Gastrocnemius medialis (tissue), 4 donors: ENCODE measurements around the gene GPNMB. TPM values are rescaled to one million over a fixed set of nuclear protein-coding genes. Genes with fewer than 3 reads are reported as not detected.
"Not testable (repeated sequence)": the region's sequence is repeated elsewhere in the genome, so short reads cannot be mapped to it uniquely, and the experiment has no call there.

Source experiments
- ATAC-seq, 2 donors: fragments of 150-250 bp; one replicate each; pipeline ENCODE4 v1.9.1; 2016
- DNase-seq, 2 donors: peaks; one replicate each; pipeline ENCODE4 v3.0.0-alpha.2; 2019
- H3K27ac ChIP-seq, 4 donors: fragments of 200-600 bp; sonication (generic); 1 replicate in 1 of 4; 2 replicates in 3 of 4; pipeline ENCODE4 v1.5.1; 2016 to 2018; ENCODE audit warnings: mild to moderate bottlenecking in 2 of 4, moderate library complexity in 1 of 4
- H3K27me3 ChIP-seq, 3 donors: fragments of 200-600 bp; sonication (generic) in 2 of 3; 1 replicate in 1 of 3; 2 replicates in 2 of 3; pipeline versions ENCODE4 v1.5.1 to v1.6.0; 2016 to 2019; ENCODE audit warnings: mild to moderate bottlenecking in 1 of 3, moderate library complexity in 1 of 3
- H3K36me3 ChIP-seq, 2 donors: fragments of 200-600 bp; sonication (generic) in 1 of 2; one replicate each; pipeline ENCODE4 v1.5.1; 2017 to 2018
- H3K4me1 ChIP-seq, 2 donors: fragments of 200-600 bp; sonication (generic) in 1 of 2; one replicate each; pipeline ENCODE4 v1.5.1; 2016 to 2017; ENCODE audit warnings: mild to moderate bottlenecking in 2 of 2
- H3K4me3 ChIP-seq, 4 donors: fragments of 200-600 bp; sonication (generic) in 3 of 4; 1 replicate in 1 of 4; 2 replicates in 3 of 4; pipeline ENCODE4 v1.5.1; 2016 to 2019; ENCODE audit warnings: mild to moderate bottlenecking in 2 of 4
- H3K9me3 ChIP-seq, 3 donors: fragments of 200-600 bp; sonication (generic) in 2 of 3; 1 replicate in 1 of 3; 2 replicates in 2 of 3; pipeline ENCODE4 v1.5.1; 2016 to 2019
- POLR2A ChIP-seq, 2 donors: fragments of 450-650 bp; IDR thresholded peaks; one replicate each; pipeline ENCODE4 v1.6.1; 2017; ENCODE audit warnings: antibody characterized with exemption in 2 of 2, mild to moderate bottlenecking in 2 of 2, moderate library complexity in 2 of 2
- in situ Hi-C, 4 donors: fragments of 200-750 bp; cut with MboI; loops; one replicate each; pipeline versions ENCODE4 v1.15.0 to v1.8.0; 2017; ENCODE audit warnings: low sequenced_read_pairs in 4 of 4
- intact Hi-C: fragments of 100-400 bp; cut with DNase I; formaldehyde crosslinking; loops from one replicate; pipeline ENCODE4 v1.15.1; 2023; ENCODE audit warnings: low total_unique reads
- total RNA-seq, 4 donors: library from RNA; depleted of rRNA; stranded (reverse); fragments of >200 nt; gene quantifications; one replicate each; pipeline versions ENCODE4 v1.1.0 to v1.2.3, GENCODE V29; 2016
- TF ChIP-seq, protein P1 (sequence below), 5 experiments: fragments of 450-650 bp in 3 of 5; fragments of 200-600 bp in 2 of 5; sonication (generic) in 2 of 5; IDR thresholded peaks in 4 of 5; conservative IDR thresholded peaks in 1 of 5; 1 replicate in 4 of 5; 2 replicates in 1 of 5; pipeline ENCODE4 v1.5.1; 2016 to 2019; ENCODE audit warnings: antibody characterized with exemption in 5 of 5, mild to moderate bottlenecking in 3 of 5, moderate library complexity in 3 of 5

GPNMB gene
- total RNA-seq, 4 donors from 2014 or later, result 14.7 to 32.1 (median 17.3) TPM

DNA sequence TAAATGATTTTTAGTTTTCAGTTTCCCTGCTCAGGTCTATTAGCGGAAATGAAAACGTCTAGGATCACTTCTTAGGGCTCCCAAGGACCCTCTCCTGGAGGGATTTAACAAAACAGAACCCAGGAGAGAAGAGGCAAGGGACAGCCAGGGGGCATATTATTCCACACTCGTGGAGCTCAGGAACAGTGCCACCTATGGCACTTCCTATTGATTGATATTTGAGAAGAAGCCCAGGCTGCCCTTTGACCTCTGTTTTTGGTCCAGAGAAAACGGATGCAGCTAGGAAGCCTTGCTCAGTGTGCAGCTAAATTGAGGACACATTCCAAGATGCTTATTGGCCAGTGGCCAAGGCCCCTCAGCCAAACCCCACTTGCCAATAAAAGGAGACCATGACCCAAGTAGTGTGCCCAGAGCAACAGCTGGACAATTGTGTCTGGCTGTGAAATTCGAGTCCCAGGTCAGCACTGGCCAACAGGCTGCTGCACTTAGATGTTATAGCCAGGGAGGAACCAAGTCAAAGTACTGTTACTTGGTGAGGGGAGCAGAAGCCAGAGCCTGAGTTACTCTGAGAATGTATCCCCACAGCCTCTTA, 24.0 kb upstream of the GPNMB start:
- H3K36me3 ChIP-seq, result no peaks in the 10 kb centered on the region
- DNase-seq, result no peak
- in situ Hi-C loops, result no loop called here

DNA sequence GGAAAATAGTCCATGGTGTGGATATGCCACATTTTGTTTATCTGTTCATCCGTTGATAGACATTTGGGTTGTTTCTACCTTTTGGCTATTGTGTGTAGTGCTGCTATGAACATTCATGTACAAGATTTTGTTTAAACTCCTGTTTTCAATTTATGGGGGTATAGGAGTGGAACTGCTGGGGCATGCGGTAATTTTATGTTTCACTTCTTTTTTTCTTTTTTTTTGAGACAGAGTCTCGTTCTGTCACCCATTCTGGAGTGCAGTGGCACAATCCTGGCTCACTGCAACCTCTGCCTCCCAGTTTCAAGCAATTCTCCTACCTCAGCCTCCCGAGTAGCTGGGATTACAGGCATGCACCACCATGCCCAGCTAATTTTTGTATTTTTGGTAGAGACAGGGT, 22.2 kb upstream of the GPNMB start:
- intact Hi-C loops, result not testable (repeated sequence)

More for the DNA sequence above, 24.0 kb upstream of the GPNMB start:
- intact Hi-C loops, result no loop called here
- no peaks in the 10 kb centered on the region for H3K9me3 ChIP-seq
- TF ChIP-seq, protein P1, sequence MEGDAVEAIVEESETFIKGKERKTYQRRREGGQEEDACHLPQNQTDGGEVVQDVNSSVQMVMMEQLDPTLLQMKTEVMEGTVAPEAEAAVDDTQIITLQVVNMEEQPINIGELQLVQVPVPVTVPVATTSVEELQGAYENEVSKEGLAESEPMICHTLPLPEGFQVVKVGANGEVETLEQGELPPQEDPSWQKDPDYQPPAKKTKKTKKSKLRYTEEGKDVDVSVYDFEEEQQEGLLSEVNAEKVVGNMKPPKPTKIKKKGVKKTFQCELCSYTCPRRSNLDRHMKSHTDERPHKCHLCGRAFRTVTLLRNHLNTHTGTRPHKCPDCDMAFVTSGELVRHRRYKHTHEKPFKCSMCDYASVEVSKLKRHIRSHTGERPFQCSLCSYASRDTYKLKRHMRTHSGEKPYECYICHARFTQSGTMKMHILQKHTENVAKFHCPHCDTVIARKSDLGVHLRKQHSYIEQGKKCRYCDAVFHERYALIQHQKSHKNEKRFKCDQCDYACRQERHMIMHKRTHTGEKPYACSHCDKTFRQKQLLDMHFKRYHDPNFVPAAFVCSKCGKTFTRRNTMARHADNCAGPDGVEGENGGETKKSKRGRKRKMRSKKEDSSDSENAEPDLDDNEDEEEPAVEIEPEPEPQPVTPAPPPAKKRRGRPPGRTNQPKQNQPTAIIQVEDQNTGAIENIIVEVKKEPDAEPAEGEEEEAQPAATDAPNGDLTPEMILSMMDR (IDR thresholded peaks at IDR 0.05 in 4 of 5, conservative IDR thresholded peaks at IDR 0.05 in 1 of 5), result no peak
- TF ChIP-seq POLR2A (IDR thresholded peaks at IDR 0.05), result no peak
- no peak overlapping the region for H3K27ac ChIP-seq
- H3K4me3 ChIP-seq, result no peak overlapping the region
- peaks cover 0 to 5% of the 10 kb centered on the region in 2 donors for H3K4me1 ChIP-seq
- no peaks in the 10 kb centered on the region for H3K27me3 ChIP-seq
- no peak for ATAC-seq

DNA sequence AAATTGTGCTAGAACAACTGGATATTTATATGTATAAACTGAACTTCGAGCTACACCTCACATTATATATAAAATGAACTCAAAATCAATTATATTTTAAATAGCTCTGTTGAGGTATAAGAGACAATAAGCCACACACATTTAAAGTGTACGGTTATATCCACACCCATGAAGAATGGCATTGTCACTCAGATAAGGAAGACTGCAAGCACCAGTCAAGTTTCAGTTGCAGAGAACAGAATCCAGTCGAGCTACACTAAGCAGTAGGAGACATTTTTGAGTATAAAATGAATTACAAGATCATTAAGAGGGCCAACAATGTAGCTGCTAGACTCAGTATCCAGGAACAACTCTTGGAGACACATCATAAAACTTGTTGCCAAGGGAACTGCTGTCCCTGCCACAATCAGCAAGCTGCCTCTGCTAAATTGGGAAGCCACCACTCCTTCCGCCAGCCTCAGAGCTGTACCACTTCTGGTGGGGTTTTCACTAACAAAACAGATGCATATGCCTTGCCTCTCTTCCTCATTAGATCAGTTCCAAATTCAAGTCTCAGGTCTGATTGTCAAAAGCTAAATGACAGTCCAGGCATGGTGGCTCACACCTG, 19.6 kb upstream of the GPNMB start:
- Histone ChIP-seq H3K9me3 (peaks cover 0 to 5% (median 0%) of the 10 kb centered on the region in 3 donors), H3K27me3 (no peaks in the 10 kb centered on the region), H3K4me1 (peaks cover 0 to 5% of the 10 kb centered on the region in 2 donors), H3K4me3 (no peak overlapping the region), H3K36me3 (no peaks in the 10 kb centered on the region), H3K27ac (no peak overlapping the region)
- ATAC-seq (no peak), DNase-seq (no peak)
- intact Hi-C loops, result no loop called here
- in situ Hi-C loops, result no loop called here
- TF ChIP-seq, protein P1 (IDR thresholded peaks at IDR 0.05 in 4 of 5, conservative IDR thresholded peaks at IDR 0.05 in 1 of 5), result no peak
- no peak for TF ChIP-seq POLR2A (IDR thresholded peaks at IDR 0.05)

More for the DNA sequence above, 22.2 kb upstream of the GPNMB start:
- H3K4me1 ChIP-seq, H3K27me3 ChIP-seq, H3K9me3 ChIP-seq, H3K36me3 ChIP-seq, DNase-seq, ATAC-seq, H3K27ac ChIP-seq, in situ Hi-C loops, H3K4me3 ChIP-seq: not testable (repeated sequence)

DNA sequence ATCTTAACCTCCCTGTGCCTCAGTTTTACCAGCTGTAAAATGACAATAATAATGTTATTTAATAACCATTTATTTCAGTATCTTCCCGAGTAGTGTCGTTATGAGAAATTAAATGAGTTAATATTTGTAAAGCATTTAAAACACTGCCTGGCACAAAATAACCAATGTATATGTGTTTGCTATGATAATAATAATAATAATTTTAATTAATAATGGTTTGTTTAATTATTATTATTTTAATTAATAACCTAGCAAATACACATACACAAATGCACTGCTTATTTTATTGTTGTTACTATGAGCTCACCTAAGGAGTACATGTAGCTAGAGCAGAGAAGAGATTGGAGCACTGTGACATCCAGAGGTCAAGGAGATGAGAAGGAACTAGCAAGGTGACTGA, 18.2 kb upstream of the GPNMB start:
- no peaks in the 10 kb centered on the region for H3K27me3 ChIP-seq
- intact Hi-C loops, result no loop called here
- ATAC-seq (no peak), DNase-seq (no peak)
- in situ Hi-C loops, result no loop called here
- no peaks in the 10 kb centered on the region for H3K36me3 ChIP-seq
- peaks cover 0 to 5% (median 0%) of the 10 kb centered on the region in 3 donors for H3K9me3 ChIP-seq
- H3K4me3 ChIP-seq, result no peak overlapping the region
- no peak overlapping the region for H3K27ac ChIP-seq
- TF ChIP-seq, protein P1 (IDR thresholded peaks at IDR 0.05 in 4 of 5, conservative IDR thresholded peaks at IDR 0.05 in 1 of 5), result no peak
- TF ChIP-seq POLR2A (IDR thresholded peaks at IDR 0.05), result no peak
- no peaks in the 10 kb centered on the region for H3K4me1 ChIP-seq

DNA sequence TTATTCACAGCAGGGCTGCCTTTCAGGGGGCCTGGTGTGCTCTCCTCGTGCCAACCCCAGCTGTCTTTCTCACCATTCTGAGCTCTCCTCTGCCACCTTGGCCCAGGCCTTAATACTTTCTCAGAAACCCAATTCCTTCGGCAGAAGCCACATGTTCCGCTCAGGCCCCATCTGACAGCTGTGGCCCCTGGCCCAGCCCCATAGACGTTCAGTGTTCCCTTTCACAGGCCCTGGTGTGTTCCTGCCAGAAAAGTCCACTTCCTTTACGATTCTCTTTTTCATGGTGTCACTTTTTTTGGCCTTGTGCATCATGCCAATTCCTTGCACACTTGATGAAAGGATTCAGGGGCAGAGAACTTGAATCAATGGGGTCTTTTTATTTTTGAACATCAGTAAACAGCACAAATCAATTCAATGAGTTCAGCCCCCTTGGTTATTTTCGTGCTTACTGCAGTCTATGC, 15.9 kb upstream of the GPNMB start:
- intact Hi-C loops, result no loop called here

More for the DNA sequence above, 15.9 kb upstream of the GPNMB start:
- TF ChIP-seq, protein P1 (IDR thresholded peaks at IDR 0.05 in 4 of 5, conservative IDR thresholded peaks at IDR 0.05 in 1 of 5), result no peak
- TF ChIP-seq POLR2A (IDR thresholded peaks at IDR 0.05), result no peak
- H3K27ac ChIP-seq, result no peak overlapping the region
- H3K4me3 ChIP-seq, result no peak overlapping the region
- peaks cover 0 to 5% (median 0%) of the 10 kb centered on the region in 3 donors for H3K9me3 ChIP-seq
- DNase-seq (no peak), ATAC-seq (no peak)
- no peaks in the 10 kb centered on the region for H3K36me3 ChIP-seq
- in situ Hi-C loops, result no loop called here
- H3K4me1 ChIP-seq, result peaks cover 6 to 10% of the 10 kb centered on the region in 2 donors
- no peaks in the 10 kb centered on the region for H3K27me3 ChIP-seq
